NCI-H2196 treated with DMSO at 0.1 percent for 48 hours (cell line): ENCODE measurements around the gene MAN2B2.
"Not testable (repeated sequence)": the region's sequence is repeated elsewhere in the genome, so short reads cannot be mapped to it uniquely, and the experiment has no call there.

Experiments
- DNase-seq: peaks from one replicate; lab custom pipeline; 2025; ENCODE audit not compliant: unreplicated experiment; lab: John Stamatoyannopoulos, UW

MAN2B2 gene

GRCh38 chr4:6665320-6665654 is 90.3 kb downstream of the MAN2B2 start:
- DNase-seq: no peak

DNA sequence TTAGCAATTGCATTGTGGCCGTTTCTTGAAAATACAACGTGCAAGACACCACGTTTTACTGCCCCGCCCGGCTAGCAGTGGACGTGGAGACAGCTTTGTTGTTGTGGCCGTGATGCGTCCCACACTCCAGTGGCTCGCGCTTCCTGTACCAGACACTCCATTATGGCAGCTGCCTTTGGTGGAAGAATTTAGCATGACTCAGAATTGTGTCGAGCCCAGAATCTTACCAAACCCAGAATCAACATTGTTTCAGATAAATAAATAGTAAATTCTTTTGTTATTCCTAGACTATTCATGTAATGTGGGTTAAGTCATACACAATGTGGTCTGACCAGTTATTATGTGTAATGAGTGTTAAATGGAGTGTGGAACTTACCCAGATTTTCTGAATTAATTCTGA is 93.4 kb downstream of the MAN2B2 start:
- DNase-seq: no peak

- DNase-seq: no peak
These were observed 96.7 kb downstream of the MAN2B2 start for GRCh38 chr4:6671648-6672047.

- DNase-seq: no peak
These were observed 97.1 kb downstream of the MAN2B2 start for GRCh38 chr4:6672131-6672530.

GRCh38 chr4:6672541-6673190 is 97.7 kb downstream of the MAN2B2 start:
- not testable (repeated sequence) for DNase-seq
